HG03432 (cell line): ENCODE measurements around the gene MEDAG.

Source experiments
- ATAC-seq: cut with Tn5 transposase; IDR thresholded peaks from one replicate; pipeline ENCODE4 v1.9.1; 2021; ENCODE audit warnings: mild to moderate bottlenecking, moderate library complexity; ENCODE audit not compliant: unreplicated experiment

Gene MEDAG

DNA sequence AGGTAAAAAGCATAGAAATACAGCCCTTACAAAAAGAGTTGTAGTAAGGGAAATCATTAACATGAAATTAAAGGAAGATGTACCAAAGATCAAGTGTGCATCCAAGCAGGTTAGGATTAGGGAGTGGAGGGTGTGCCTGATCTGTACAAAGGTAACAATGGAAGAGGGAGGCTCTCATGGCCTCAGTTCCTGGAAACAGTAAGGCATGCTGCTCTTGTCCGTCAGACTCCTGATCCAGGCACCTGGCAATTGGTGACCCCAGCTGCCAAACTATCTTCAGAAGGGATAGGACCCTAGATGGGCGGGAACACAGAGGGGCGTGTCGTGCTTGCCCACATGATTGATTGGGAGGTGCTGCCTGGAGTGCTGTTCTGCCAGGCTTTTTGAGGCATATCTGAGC, 30.9 kb downstream of the MEDAG start:
- ATAC-seq, result no peak

DNA sequence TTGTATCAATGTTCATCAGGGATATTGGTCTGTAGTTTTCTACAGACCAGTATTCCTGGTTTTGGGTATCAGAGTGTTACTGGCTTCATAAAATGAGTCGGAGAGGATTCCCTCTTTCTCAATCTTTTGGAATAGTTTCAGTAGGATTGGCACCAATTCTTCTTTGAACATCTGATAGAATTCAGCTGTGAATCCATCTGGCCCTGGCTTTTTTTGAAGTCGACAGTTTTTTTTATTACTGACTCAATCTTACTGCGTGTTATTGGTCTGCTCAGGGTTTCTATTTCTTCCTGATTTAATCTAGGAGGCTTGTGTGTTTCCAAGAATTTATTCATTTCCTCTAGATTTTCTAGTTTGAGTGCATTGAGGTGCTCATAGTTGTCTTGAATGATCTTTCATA, 37.8 kb downstream of the MEDAG start:
- no peak for ATAC-seq

DNA sequence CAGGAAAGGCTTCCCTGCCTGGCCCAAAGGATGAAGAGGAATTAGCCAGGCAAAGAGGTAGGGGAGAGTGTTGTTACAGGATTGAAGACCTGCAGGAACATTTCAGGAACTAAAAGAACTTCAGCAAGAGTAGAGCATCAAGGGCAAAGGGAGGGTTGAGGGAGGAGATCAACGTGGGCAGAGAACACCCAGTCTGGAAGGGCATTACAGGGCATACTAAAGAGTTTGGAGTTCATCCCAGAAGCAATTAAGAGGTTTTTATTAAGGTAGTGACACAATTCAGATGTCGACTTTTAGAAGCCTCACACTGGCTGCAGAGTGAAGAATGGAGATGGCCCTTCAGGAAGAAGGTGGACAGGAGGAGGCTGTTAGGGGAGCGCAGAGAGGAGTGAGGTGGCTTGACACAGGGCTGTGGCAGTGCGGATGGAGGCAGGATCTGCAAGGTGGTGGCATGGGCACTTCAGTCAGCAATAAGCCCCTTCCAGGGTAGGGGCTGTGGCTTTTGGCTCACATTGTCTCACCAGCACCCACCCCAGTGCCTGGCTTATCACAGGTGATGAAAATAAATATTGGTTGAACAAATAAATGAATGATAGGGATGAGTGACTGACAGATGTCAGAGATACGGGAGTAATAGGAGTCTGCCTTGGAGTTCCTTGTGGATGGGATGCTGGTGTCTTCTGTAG, 51.3 kb downstream of the MEDAG start:
- ATAC-seq, result no peak

DNA sequence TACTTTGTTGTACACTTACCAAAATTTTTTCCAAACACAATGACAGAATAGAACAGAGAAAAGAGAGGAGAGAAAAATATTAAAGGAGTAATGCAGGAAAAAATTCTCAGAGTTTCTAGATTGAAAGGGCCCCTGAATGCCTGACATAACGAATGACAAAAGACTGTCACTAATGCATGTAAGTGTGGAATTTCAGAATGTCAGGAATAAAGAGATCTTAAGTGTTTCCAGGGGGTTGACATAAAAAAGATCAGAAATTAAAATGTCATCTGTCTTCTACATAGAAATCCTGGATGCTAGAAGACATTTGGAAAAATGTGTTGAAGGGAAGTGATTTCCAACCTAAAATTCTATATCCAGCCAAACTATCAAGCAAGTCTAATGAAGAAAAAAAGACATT, 53.6 kb downstream of the MEDAG start:
- no peak for ATAC-seq

- no peak for ATAC-seq
These were observed 57.7 kb downstream of the MEDAG start for GRCh38 chr13:30963791-30964190.

DNA sequence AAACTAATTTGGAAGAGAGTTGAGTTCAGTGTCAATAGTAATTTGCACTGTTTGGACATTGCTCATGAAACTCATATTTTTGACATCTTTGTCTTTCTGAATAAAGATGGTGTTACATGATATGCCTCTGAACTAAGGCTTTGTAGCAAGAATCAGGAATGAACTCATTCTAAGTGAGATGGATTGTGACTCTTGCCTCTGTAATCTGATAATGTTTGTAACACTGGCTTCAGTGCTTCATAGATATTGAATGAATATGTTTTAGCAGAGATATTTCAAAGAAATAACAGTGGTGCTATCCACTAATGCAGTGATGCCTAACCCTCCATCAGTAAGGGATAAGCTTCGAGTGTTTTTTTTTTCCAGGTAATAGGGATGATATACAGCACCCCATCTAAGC, 59.3 kb downstream of the MEDAG start:
- no peak for ATAC-seq

DNA sequence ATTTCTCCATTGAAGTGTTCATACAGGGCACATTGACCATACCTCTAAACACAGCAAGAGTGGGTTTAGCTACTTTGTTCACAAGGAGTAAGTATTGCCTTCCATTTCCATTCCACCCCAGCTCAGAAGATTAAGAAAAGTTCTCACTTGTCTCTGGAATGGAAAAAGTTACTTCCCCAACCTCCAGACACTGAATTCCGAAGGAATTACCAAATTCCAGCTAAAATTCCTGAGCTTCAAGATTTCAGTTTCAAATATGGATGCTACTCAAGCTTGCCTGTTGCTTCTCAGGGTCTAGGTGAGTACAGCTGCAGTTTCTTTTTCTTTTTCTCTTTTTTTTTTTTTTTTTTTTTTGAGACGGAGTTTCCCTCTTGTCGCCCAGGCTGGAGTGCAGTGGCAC, 60.0 kb downstream of the MEDAG start:
- ATAC-seq, result no peak

- ATAC-seq, result no peak
These were observed 62.8 kb downstream of the MEDAG start for GRCh38 chr13:30968846-30969245.

GRCh38 chr13:30971575-30971974, 65.5 kb downstream of the MEDAG start:
- ATAC-seq, result no peak

DNA sequence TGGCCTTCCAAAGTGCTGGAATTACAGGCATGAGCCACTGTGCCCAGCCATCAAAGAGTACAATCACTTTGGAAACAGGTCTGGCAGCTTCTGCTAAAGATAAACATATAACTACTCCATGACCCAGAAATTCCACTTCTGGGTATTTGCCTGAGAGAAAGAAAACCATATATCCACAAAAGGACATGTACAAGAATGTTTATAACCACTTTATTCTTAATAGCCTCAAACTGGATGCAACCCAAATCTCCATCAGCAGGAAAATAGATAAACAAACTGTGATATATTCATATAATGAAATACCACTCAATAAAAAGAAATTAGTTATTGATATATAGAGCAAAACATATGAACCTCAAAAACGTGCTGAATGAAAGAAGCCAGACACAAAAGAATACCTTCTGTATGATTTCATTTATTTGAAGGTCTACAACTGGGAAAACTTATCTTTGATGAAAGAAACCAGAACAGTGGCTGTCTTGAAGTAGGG, 66.9 kb downstream of the MEDAG start:
- ATAC-seq, result no peak

- ATAC-seq, result no peak
These were observed 68.3 kb downstream of the MEDAG start for GRCh38 chr13:30974350-30974749.
